Suprapubic skin (tissue), 4 donors: ENCODE measurements around the gene STPG3.

Experiments used
- CTCF ChIP-seq, 2 donors: fragments of 200-600 bp in 1 of 2; fragments of 450-650 bp in 1 of 2; sonication (generic) in 1 of 2; IDR thresholded peaks; one replicate each; pipeline ENCODE4 v1.5.1; 2016 to 2019; ENCODE audit warnings: antibody characterized with exemption in 2 of 2, mild to moderate bottlenecking in 1 of 2, moderate library complexity in 1 of 2
- POLR2A ChIP-seq, 2 donors: fragments of 450-650 bp; IDR thresholded peaks; one replicate each; pipeline ENCODE4 v1.6.1; 2017; ENCODE audit warnings: antibody characterized with exemption in 2 of 2, mild to moderate bottlenecking in 2 of 2, moderate library complexity in 2 of 2
- POLR2AphosphoS5 ChIP-seq, 3 donors: sonication (generic); formaldehyde crosslinking; IDR thresholded peaks; one replicate each; pipeline ENCODE4 v1.6.1; 2017; ENCODE audit warnings: antibody characterized with exemption in 3 of 3

GRCh38 chr9:137236238-137236935, 14.7 kb upstream of the STPG3 start:
- TF ChIP-seq CTCF (IDR thresholded peaks at IDR 0.05): peak; percentile 96 to 100
- TF ChIP-seq POLR2A (IDR thresholded peaks at IDR 0.05): no peak
- TF ChIP-seq POLR2AphosphoS5 (IDR thresholded peaks at IDR 0.05): no peak
